ENCODE results near the gene SRGAP2C. TPM values are rescaled to one million over a fixed set of nuclear protein-coding genes. Genes with fewer than 3 reads are reported as not detected.
"Not testable (repeated sequence)": the region's sequence is repeated elsewhere in the genome, so short reads cannot be mapped to it uniquely, and the experiment has no call there.

The SRGAP2C gene
- total and polyA plus RNA-seq, 4 donors = 26.2 to 56.5 (median 33.2) TPM

- not testable (repeated sequence) for H3K4me1 ChIP-seq (ENCODE audit: control insufficient read depth, insufficient read depth, low read length); H3K36me3 ChIP-seq (ENCODE audit: control insufficient read depth, insufficient read depth, low read length); H3K27me3 ChIP-seq (ENCODE audit: control insufficient read depth, insufficient read depth, low read length); H3K27ac ChIP-seq (ENCODE audit: low read depth, low read length); DNase-seq (ENCODE audit: low read depth in 4 of 6, low spot score in 6 of 6); H3K4me3 ChIP-seq (ENCODE audit: low read depth, low read length); H3K9me3 ChIP-seq (ENCODE audit: control insufficient read depth, insufficient read depth, low read length)
- WGBS (ENCODE audit: insufficient coverage) = no CpG with 5 or more reads among the region's 3 CpGs
Observed at GRCh38 chr1:121385162-121385561, 200.4 kb downstream of the SRGAP2C start.

GRCh38 chr1:121385563-121386288, 201.0 kb downstream of the SRGAP2C start:
- WGBS (ENCODE audit: insufficient coverage) = no CpG with 5 or more reads among the region's 8 CpGs
- H3K9me3 ChIP-seq (ENCODE audit: control insufficient read depth, insufficient read depth, low read length); H3K27ac ChIP-seq (ENCODE audit: low read depth, low read length); H3K4me3 ChIP-seq (ENCODE audit: low read depth, low read length); H3K36me3 ChIP-seq (ENCODE audit: control insufficient read depth, insufficient read depth, low read length); H3K27me3 ChIP-seq (ENCODE audit: control insufficient read depth, insufficient read depth, low read length); DNase-seq (ENCODE audit: low read depth in 4 of 6, low spot score in 6 of 6); H3K4me1 ChIP-seq (ENCODE audit: control insufficient read depth, insufficient read depth, low read length): not testable (repeated sequence)

- not testable (repeated sequence) for H3K4me1 ChIP-seq (ENCODE audit: control insufficient read depth, insufficient read depth, low read length); H3K27ac ChIP-seq (ENCODE audit: low read depth, low read length); H3K4me3 ChIP-seq (ENCODE audit: low read depth, low read length); H3K9me3 ChIP-seq (ENCODE audit: control insufficient read depth, insufficient read depth, low read length); H3K36me3 ChIP-seq (ENCODE audit: control insufficient read depth, insufficient read depth, low read length); DNase-seq (ENCODE audit: low read depth in 4 of 6, low spot score in 6 of 6); H3K27me3 ChIP-seq (ENCODE audit: control insufficient read depth, insufficient read depth, low read length)
- no CpG with 5 or more reads among the region's 8 CpGs for WGBS (ENCODE audit: insufficient coverage)
Observed at GRCh38 chr1:121386319-121386948, 201.7 kb downstream of the SRGAP2C start.

- WGBS (ENCODE audit: insufficient coverage) = no CpG with 5 or more reads among the region's 3 CpGs
- not testable (repeated sequence) for H3K27ac ChIP-seq (ENCODE audit: low read depth, low read length); DNase-seq (ENCODE audit: low read depth in 4 of 6, low spot score in 6 of 6); H3K9me3 ChIP-seq (ENCODE audit: control insufficient read depth, insufficient read depth, low read length); H3K36me3 ChIP-seq (ENCODE audit: control insufficient read depth, insufficient read depth, low read length); H3K4me3 ChIP-seq (ENCODE audit: low read depth, low read length); H3K4me1 ChIP-seq (ENCODE audit: control insufficient read depth, insufficient read depth, low read length); H3K27me3 ChIP-seq (ENCODE audit: control insufficient read depth, insufficient read depth, low read length)
Observed at GRCh38 chr1:121389895-121390560, 205.3 kb downstream of the SRGAP2C start.

GRCh38 chr1:121392130-121392529, 207.4 kb downstream of the SRGAP2C start:
- H3K36me3 ChIP-seq (ENCODE audit: control insufficient read depth, insufficient read depth, low read length); H3K27me3 ChIP-seq (ENCODE audit: control insufficient read depth, insufficient read depth, low read length); H3K9me3 ChIP-seq (ENCODE audit: control insufficient read depth, insufficient read depth, low read length); H3K4me3 ChIP-seq (ENCODE audit: low read depth, low read length); H3K27ac ChIP-seq (ENCODE audit: low read depth, low read length); DNase-seq (ENCODE audit: low read depth in 4 of 6, low spot score in 6 of 6); H3K4me1 ChIP-seq (ENCODE audit: control insufficient read depth, insufficient read depth, low read length): not testable (repeated sequence)
- no CpG with 5 or more reads among the region's 3 CpGs for WGBS (ENCODE audit: insufficient coverage)

- H3K4me1 ChIP-seq (ENCODE audit: control insufficient read depth, insufficient read depth, low read length); H3K9me3 ChIP-seq (ENCODE audit: control insufficient read depth, insufficient read depth, low read length); H3K36me3 ChIP-seq (ENCODE audit: control insufficient read depth, insufficient read depth, low read length); H3K27ac ChIP-seq (ENCODE audit: low read depth, low read length); H3K27me3 ChIP-seq (ENCODE audit: control insufficient read depth, insufficient read depth, low read length): not testable (repeated sequence)
- WGBS (ENCODE audit: insufficient coverage) = 0% methylated on average over 19 of the region's 38 CpGs
- DNase-seq (ENCODE audit: low read depth in 4 of 6, low spot score in 6 of 6) = peak in 2 of 6 donors; percentile 43 to 46
- H3K4me3 ChIP-seq (ENCODE audit: low read depth, low read length) = peak overlapping the region; percentile 48
Observed at GRCh38 chr1:121395718-121396201, 211.0 kb downstream of the SRGAP2C start.

GRCh38 chr1:121396335-121397081, 211.7 kb downstream of the SRGAP2C start:
- peak in 1 of 6 donors; percentile 65 for DNase-seq (ENCODE audit: low read depth in 4 of 6, low spot score in 6 of 6)
- Histone ChIP-seq H3K27ac (ENCODE audit: low read depth, low read length) (peak overlapping the region; percentile 47), H3K4me3 (ENCODE audit: low read depth, low read length) (peak overlapping the region; percentile 48)
- not testable (repeated sequence) for H3K4me1 ChIP-seq (ENCODE audit: control insufficient read depth, insufficient read depth, low read length); H3K27me3 ChIP-seq (ENCODE audit: control insufficient read depth, insufficient read depth, low read length); H3K36me3 ChIP-seq (ENCODE audit: control insufficient read depth, insufficient read depth, low read length); H3K9me3 ChIP-seq (ENCODE audit: control insufficient read depth, insufficient read depth, low read length)
- under 1% methylated on average over 58 of the region's 88 CpGs for WGBS (ENCODE audit: insufficient coverage)

GRCh38 chr1:121397101-121397500, 212.3 kb downstream of the SRGAP2C start:
- H3K9me3 ChIP-seq (ENCODE audit: control insufficient read depth, insufficient read depth, low read length); H3K27me3 ChIP-seq (ENCODE audit: control insufficient read depth, insufficient read depth, low read length); DNase-seq (ENCODE audit: low read depth in 4 of 6, low spot score in 6 of 6); H3K4me1 ChIP-seq (ENCODE audit: control insufficient read depth, insufficient read depth, low read length); H3K36me3 ChIP-seq (ENCODE audit: control insufficient read depth, insufficient read depth, low read length): not testable (repeated sequence)
- no CpG with 5 or more reads among the region's 22 CpGs for WGBS (ENCODE audit: insufficient coverage)
- peak overlapping the region; percentile 47 for H3K27ac ChIP-seq (ENCODE audit: low read depth, low read length)
- peak overlapping the region; percentile 48 for H3K4me3 ChIP-seq (ENCODE audit: low read depth, low read length)

GRCh38 chr1:121399193-121399592, 214.4 kb downstream of the SRGAP2C start:
- H3K27ac ChIP-seq (ENCODE audit: low read depth, low read length); H3K4me3 ChIP-seq (ENCODE audit: low read depth, low read length); H3K4me1 ChIP-seq (ENCODE audit: control insufficient read depth, insufficient read depth, low read length); H3K9me3 ChIP-seq (ENCODE audit: control insufficient read depth, insufficient read depth, low read length); H3K27me3 ChIP-seq (ENCODE audit: control insufficient read depth, insufficient read depth, low read length); DNase-seq (ENCODE audit: low read depth in 4 of 6, low spot score in 6 of 6); H3K36me3 ChIP-seq (ENCODE audit: control insufficient read depth, insufficient read depth, low read length): not testable (repeated sequence)
- no CpG with 5 or more reads among the region's 5 CpGs for WGBS (ENCODE audit: insufficient coverage)

Measured in spinal cord (tissue), 10 donors.